ENCODE results near the gene SUPT7L.

- TF ChIP-seq, protein P1, sequence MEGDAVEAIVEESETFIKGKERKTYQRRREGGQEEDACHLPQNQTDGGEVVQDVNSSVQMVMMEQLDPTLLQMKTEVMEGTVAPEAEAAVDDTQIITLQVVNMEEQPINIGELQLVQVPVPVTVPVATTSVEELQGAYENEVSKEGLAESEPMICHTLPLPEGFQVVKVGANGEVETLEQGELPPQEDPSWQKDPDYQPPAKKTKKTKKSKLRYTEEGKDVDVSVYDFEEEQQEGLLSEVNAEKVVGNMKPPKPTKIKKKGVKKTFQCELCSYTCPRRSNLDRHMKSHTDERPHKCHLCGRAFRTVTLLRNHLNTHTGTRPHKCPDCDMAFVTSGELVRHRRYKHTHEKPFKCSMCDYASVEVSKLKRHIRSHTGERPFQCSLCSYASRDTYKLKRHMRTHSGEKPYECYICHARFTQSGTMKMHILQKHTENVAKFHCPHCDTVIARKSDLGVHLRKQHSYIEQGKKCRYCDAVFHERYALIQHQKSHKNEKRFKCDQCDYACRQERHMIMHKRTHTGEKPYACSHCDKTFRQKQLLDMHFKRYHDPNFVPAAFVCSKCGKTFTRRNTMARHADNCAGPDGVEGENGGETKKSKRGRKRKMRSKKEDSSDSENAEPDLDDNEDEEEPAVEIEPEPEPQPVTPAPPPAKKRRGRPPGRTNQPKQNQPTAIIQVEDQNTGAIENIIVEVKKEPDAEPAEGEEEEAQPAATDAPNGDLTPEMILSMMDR (IDR thresholded peaks at IDR 0.05; ENCODE audit: poor library complexity, severe bottlenecking): no peak
- TF ChIP-seq POLR2AphosphoS5 (IDR thresholded peaks at IDR 0.05): no peak
- TF ChIP-seq EZH2 (IDR thresholded peaks at IDR 0.05; ENCODE audit: borderline replicate concordance, insufficient read depth, low read length, poor library complexity, severe bottlenecking): no peak
- no peak for TF ChIP-seq MXI1 (conservative IDR thresholded peaks at IDR 0.05; ENCODE audit: poor library complexity, severe bottlenecking)
- TF ChIP-seq TAF1 (IDR thresholded peaks at IDR 0.05; ENCODE audit: low read depth): no peak
- TF ChIP-seq RAD21 (conservative IDR thresholded peaks at IDR 0.05): no peak
- no peak for TF ChIP-seq REST (IDR thresholded peaks at IDR 0.05; ENCODE audit: borderline replicate concordance)
- no peak for TF ChIP-seq EP300 (conservative IDR thresholded peaks at IDR 0.05; ENCODE audit: poor library complexity, severe bottlenecking)
Measured at GRCh38 chr2:27701676-27702075, 38.3 kb upstream of the SUPT7L start.
